HFF-Myc (cell line): ENCODE results near the gene PLXNC1.

Source experiments
- DNase-seq: peaks from one replicate; pipeline ENCODE4 v3.0.0-alpha.2; 2011; ENCODE audit warnings: low read depth; ENCODE audit errors: extremely low read depth
- H3K4me3 ChIP-seq: replicated peaks from 2 replicates; pipeline ENCODE4 v1.5.1; 2011; ENCODE audit warnings: low read depth, mild to moderate bottlenecking, control low read depth, low read length
- TF ChIP-seq, protein P1 (sequence below): IDR thresholded peaks from 2 replicates; pipeline ENCODE4 v1.5.1; 2012; ENCODE audit warnings: mild to moderate bottlenecking, low read depth, low read length, control low read depth; ENCODE audit errors: missing control alignments

Gene PLXNC1

DNA sequence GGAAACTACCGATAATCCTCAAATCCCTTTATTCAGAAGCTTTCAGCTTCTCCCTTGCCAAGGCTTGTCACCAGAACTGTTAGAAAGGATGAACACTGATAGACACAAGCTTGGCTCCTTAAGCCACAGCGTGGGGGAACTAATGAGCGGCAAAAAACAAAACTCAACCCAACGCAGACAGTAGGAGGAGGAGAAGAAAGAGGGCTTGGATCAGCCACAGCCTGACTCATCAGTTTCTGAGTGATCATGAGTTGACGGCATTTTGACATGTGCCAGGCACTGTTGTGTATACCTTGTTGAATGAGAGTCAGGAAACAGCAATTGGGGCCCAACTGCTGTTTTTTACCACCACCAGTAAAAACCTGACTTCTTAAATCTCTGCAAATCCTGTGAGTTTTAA, 23.7 kb downstream of the PLXNC1 start:
- no peak for DNase-seq
- H3K4me3 ChIP-seq: no peak overlapping the region
- TF ChIP-seq, protein P1, sequence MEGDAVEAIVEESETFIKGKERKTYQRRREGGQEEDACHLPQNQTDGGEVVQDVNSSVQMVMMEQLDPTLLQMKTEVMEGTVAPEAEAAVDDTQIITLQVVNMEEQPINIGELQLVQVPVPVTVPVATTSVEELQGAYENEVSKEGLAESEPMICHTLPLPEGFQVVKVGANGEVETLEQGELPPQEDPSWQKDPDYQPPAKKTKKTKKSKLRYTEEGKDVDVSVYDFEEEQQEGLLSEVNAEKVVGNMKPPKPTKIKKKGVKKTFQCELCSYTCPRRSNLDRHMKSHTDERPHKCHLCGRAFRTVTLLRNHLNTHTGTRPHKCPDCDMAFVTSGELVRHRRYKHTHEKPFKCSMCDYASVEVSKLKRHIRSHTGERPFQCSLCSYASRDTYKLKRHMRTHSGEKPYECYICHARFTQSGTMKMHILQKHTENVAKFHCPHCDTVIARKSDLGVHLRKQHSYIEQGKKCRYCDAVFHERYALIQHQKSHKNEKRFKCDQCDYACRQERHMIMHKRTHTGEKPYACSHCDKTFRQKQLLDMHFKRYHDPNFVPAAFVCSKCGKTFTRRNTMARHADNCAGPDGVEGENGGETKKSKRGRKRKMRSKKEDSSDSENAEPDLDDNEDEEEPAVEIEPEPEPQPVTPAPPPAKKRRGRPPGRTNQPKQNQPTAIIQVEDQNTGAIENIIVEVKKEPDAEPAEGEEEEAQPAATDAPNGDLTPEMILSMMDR: no peak

DNA sequence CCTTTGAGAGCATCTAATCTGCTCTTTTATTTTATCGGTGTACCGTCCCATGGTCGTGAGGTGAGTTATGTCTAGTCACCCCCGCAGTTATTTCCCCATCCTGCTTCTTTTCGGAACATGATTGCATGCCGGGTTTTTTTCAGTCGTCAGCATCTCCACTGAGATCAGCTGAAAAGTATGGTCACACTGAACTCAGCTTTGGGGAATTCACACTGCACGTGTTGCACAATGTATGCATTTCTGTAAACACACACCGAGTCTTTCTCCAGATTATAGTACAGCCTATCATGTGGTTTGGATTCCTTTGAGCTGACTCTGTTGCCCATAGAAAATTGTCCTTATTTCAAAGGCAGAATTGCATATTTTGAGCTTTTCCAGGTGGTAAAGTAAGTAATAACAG, 24.6 kb downstream of the PLXNC1 start:
- TF ChIP-seq, protein P1: no peak
- peak; percentile 63 for DNase-seq
- H3K4me3 ChIP-seq: no peak overlapping the region

DNA sequence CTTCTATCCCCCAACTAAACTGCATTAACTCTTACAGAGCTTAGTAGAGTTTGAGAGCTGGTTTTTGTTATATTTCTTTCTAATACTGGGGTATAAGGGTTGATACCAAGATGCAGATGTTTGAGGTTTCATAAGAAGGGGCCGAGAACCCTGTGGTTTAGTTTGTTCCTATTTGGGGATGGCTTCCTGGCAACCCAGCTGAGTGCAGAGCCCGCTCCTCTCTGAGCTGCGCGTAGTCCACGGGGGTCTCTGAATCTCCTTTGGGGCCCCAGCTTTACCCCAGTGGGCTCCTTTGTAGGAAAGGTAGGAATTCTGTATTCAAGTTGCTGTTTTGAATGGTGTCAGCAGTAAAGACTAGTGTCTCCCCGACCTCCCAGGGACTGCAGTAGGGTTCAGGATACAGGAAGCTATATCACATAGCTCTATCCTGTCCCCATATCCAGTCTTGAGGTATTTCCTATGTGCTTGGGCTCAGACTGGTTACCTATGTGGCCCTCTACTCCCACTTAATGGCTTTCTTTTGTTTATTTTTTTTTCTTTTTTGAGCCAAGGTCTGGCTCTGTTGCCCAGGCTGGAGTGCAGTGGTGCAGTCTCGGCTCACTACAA, 25.4 kb downstream of the PLXNC1 start:
- H3K4me3 ChIP-seq: no peak overlapping the region
- DNase-seq: no peak
- TF ChIP-seq, protein P1: no peak

DNA sequence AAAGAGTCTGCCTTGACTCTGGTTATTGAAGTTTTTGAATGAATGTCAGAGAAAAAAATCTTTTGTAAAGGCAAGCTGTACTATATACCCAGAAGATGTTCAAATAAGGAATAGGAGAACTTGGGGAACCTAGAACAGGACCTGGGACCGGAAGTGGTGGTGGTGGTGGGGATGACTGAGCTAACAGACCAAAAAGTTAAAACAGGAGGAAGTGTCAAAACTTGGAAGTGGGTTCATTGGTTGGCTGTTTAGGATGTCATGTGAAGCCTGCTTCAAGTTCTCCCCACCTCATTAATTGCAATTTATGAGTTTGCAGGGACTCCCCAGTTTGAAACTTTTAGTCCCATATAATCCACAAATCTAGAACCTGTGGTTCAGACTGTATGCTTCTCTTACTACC, 26.2 kb downstream of the PLXNC1 start:
- TF ChIP-seq, protein P1: no peak
- no peak overlapping the region for H3K4me3 ChIP-seq

DNA sequence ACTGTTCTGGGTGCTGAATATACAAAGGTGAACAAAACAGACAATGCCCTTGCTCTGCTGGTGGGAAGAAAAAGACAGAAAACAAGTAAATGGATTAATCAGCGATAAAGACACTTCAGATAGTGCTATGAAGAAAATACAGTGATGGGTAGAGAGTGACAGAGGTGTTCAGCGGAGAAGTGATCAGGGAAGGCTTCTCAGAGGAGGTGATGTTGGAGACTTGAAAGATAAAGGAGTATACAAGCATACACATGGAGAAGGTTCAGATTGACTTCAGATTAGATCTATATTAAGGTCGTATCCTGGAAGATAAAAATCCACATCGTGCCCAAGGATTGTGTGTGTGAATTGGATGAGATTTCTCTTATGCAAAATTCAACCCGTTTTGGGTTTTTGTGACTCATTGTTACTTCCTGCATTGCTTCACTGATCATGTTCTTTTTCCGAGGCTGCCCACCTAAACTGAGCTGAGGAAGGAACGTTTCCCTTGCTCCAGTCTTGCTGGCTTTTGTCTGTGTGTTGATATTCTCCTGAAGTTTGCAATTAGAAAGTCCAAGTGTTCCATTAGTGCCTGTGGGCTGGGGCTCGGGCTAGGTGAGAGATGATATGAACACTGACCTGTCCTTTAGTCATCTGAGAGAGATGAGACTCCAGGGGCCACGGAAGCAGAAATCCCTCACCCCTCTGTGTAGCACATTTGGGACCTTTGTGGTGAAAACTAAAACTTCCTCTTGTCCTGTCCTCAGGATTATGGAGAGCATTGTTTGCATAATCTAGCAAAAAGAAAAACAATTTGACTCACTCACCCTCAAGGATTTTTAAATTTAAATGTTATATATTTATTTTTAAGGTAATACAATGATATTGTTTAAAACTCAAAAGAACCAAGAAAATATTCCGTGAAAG, 27.6 kb downstream of the PLXNC1 start:
- H3K4me3 ChIP-seq: no peak overlapping the region
- TF ChIP-seq, protein P1: no peak
- DNase-seq: no peak

More for the DNA sequence above, 26.2 kb downstream of the PLXNC1 start:
- no peak for DNase-seq

DNA sequence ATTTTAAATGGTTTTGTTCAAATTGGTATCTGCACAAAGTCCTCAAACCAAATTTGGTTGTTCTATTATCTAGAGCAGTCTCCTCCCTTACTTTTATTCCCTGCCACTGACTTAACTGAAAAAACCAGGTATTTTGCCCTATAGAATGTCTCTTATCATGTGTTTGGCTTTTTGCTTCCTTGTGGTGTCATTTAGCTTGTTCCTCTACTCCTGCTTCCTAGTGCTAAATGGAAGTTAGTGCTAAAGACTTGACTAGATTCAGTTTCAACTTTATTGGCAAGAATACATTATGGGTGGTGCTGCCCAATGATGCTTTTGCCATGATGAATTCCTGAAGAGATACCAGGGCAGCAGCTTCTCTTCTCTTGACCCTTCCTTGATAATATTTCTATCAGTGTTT, 29.7 kb downstream of the PLXNC1 start:
- H3K4me3 ChIP-seq: no peak overlapping the region
- TF ChIP-seq, protein P1: no peak
- DNase-seq: no peak
